WERI-Rb-1 (cell line): ENCODE results near the gene KIAA0825.

ENCODE experiments used
- DNase-seq: peaks from one replicate; pipeline ENCODE4 v3.0.0-alpha.2; 2020
- H3K27ac ChIP-seq: fragments of 250-450 bp; sonication (Bioruptor Pico); 2 replicates; pipeline ENCODE4 v1.5.1; 2020; ENCODE audit warnings: mild to moderate bottlenecking, moderate library complexity
- H3K27me3 ChIP-seq: fragments of 250-450 bp; sonication (Bioruptor Pico); 2 replicates; pipeline ENCODE4 v1.5.1; 2021; ENCODE audit warnings: mild to moderate bottlenecking, low read depth, moderate library complexity; ENCODE audit not compliant: insufficient read depth, severe bottlenecking
- H3K36me3 ChIP-seq: fragments of 250-450 bp; sonication (Bioruptor Pico); 2 replicates; pipeline ENCODE4 v1.5.1; 2020; ENCODE audit warnings: mild to moderate bottlenecking, moderate library complexity
- H3K4me3 ChIP-seq: 2 replicates; pipeline ENCODE4 v1.5.1; 2011; ENCODE audit warnings: low read depth, mild to moderate bottlenecking, control low read depth, low read length
- H3K9me3 ChIP-seq: fragments of 250-450 bp; sonication (Bioruptor Pico); 2 replicates; pipeline ENCODE4 v1.5.1; 2021; ENCODE audit warnings: mild to moderate bottlenecking, moderate library complexity; ENCODE audit not compliant: severe bottlenecking
- TF ChIP-seq, protein P1 (sequence below): IDR thresholded peaks from 2 replicates; pipeline ENCODE4 v1.5.1; 2011; ENCODE audit warnings: low read depth, mild to moderate bottlenecking, control low read depth, inconsistent platforms, low read length

The KIAA0825 gene

DNA sequence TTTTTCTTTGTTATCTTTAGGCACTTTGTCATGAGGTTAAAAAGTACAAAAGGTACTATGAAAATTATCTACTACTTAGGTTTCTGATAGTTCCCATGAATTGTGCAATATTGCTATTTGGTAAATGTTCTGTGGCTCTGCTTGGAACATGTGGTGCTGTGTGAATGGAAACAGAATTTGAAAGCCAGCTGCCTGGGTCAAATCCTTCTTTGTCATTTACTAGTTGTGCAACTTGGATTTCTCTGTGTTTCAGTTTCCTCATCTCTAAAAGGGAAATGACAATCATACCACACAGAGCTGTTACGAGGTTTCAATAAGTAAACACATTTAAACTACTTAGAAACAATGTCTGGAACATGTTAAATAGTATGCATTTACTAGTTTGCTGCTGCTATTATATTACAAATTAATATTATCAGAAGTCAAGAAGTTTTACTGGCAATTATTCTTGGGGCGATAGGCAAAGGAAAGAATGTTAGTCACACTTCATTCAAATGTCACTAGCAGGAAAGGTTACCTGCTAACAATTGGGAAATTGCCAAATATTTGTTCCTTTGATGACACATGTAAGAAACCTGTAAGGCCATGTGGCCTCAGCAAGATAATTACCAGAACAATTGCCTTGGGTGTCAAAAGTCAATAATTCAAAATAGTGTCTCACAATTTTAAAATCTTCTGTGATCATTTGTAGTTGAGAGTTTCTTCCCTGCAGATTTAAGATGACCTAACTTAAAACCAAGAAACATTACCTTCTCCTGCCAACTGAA lies 184.8 kb downstream of the KIAA0825 start:
- H3K27me3 ChIP-seq, result no peaks in the 10 kb centered on the region
- H3K27ac ChIP-seq, result no peak overlapping the region
- no peaks in the 10 kb centered on the region for H3K9me3 ChIP-seq
- no peak for DNase-seq
- no peak overlapping the region for H3K4me3 ChIP-seq
- TF ChIP-seq, protein P1, sequence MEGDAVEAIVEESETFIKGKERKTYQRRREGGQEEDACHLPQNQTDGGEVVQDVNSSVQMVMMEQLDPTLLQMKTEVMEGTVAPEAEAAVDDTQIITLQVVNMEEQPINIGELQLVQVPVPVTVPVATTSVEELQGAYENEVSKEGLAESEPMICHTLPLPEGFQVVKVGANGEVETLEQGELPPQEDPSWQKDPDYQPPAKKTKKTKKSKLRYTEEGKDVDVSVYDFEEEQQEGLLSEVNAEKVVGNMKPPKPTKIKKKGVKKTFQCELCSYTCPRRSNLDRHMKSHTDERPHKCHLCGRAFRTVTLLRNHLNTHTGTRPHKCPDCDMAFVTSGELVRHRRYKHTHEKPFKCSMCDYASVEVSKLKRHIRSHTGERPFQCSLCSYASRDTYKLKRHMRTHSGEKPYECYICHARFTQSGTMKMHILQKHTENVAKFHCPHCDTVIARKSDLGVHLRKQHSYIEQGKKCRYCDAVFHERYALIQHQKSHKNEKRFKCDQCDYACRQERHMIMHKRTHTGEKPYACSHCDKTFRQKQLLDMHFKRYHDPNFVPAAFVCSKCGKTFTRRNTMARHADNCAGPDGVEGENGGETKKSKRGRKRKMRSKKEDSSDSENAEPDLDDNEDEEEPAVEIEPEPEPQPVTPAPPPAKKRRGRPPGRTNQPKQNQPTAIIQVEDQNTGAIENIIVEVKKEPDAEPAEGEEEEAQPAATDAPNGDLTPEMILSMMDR, result no peak
- no peaks in the 10 kb centered on the region for H3K36me3 ChIP-seq

- Histone ChIP-seq H3K9me3 (no peaks in the 10 kb centered on the region), H3K27me3 (no peaks in the 10 kb centered on the region), H3K27ac (no peak overlapping the region), H3K4me3 (no peak overlapping the region), H3K36me3 (no peaks in the 10 kb centered on the region)
- no peak for DNase-seq
- TF ChIP-seq, protein P1, result no peak
These were observed 185.9 kb downstream of the KIAA0825 start for GRCh38 chr5:94432499-94432898.

GRCh38 chr5:94431696-94432095 lies 186.7 kb downstream of the KIAA0825 start:
- no peaks in the 10 kb centered on the region for H3K27me3 ChIP-seq
- no peak overlapping the region for H3K27ac ChIP-seq
- H3K9me3 ChIP-seq, result no peaks in the 10 kb centered on the region
- no peaks in the 10 kb centered on the region for H3K36me3 ChIP-seq
- H3K4me3 ChIP-seq, result no peak overlapping the region
- no peak for DNase-seq
- TF ChIP-seq, protein P1, result no peak

GRCh38 chr5:94429566-94429965 lies 188.8 kb downstream of the KIAA0825 start:
- no peaks in the 10 kb centered on the region for H3K36me3 ChIP-seq
- TF ChIP-seq, protein P1, result no peak
- H3K27me3 ChIP-seq, result no peaks in the 10 kb centered on the region
- no peaks in the 10 kb centered on the region for H3K9me3 ChIP-seq
- no peak for DNase-seq
- H3K4me3 ChIP-seq, result no peak overlapping the region
- no peak overlapping the region for H3K27ac ChIP-seq

- no peak overlapping the region for H3K4me3 ChIP-seq
- TF ChIP-seq, protein P1, result no peak
- H3K27ac ChIP-seq, result no peak overlapping the region
- H3K9me3 ChIP-seq, result no peaks in the 10 kb centered on the region
- no peaks in the 10 kb centered on the region for H3K27me3 ChIP-seq
- no peaks in the 10 kb centered on the region for H3K36me3 ChIP-seq
- no peak for DNase-seq
These were observed 193.0 kb downstream of the KIAA0825 start for GRCh38 chr5:94425396-94425795.

DNA sequence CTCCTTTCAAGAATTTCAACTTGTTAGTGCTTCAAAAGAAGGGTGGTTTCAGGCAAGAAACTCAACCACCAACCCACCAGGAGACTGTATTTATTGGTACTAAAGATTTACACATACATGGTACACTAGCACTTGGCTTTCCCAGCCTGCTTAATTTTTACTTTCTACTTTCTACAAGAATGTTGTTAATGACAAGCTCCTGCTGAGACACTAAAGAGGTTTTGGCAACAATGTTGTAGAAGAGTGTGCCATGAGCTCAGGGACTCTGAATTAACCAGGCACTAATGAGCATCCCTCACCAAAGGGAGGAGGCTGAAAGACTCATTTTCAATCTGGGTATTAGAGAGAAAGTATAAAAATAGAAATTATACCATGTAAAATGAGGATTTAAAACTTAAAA lies 195.0 kb downstream of the KIAA0825 start:
- no peak for DNase-seq
- TF ChIP-seq, protein P1, result no peak

More for the DNA sequence above, 195.0 kb downstream of the KIAA0825 start:
- Histone ChIP-seq H3K27me3 (no peaks in the 10 kb centered on the region), H3K4me3 (no peak overlapping the region), H3K27ac (no peak overlapping the region), H3K36me3 (no peaks in the 10 kb centered on the region), H3K9me3 (no peaks in the 10 kb centered on the region)
